ENCODE measurements around the gene MEPCE. TPM values are rescaled to one million over a fixed set of nuclear protein-coding genes. Genes with fewer than 3 reads are reported as not detected.
A peak's percentile ranks its signal among the peaks of the same experiment; 100 is the strongest.

MEPCE gene
- total RNA-seq, 2 experiments from 2014 or later: 52.6 to 57.0 TPM

DNA sequence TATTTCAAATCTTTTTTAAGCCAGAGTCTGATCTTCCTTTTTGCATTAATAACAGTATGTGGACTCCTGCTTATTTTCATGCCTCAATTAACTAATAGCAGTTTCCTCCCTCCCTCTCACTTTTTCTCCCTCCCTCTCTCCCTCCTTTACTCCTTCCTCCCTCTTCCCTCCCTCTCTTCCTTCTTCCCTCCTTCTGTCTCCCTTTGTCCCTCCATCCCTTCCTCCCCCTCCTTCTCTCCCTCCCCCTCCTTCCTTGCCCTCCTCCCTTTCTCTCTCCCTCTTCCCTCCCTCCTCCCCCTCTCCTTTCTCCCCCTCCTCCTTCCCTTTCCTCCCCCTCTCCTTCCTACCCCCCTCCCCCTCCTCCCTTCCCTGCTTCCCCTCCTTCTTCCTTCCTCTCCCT lies 3.1 kb upstream of the MEPCE start:
- ChIA-PET CTCF (no interaction called here), POLR2A (interaction anchor here (0.6 kb wide), 1 partner anchor 10 kb away, joined by 4 read pairs; the partner anchor contains the start of gene PPP1R35)
- DNase-seq (no peak), ATAC-seq (ENCODE audit: poor library complexity) (no peak)
- Mint-ChIP-seq H3K4me3 (no peak overlapping the region), H3K4me1 (ENCODE audit: low read depth) (peaks cover 22% of the 10 kb centered on the region), H3K36me3 (ENCODE audit: low read depth) (peaks cover 27% of the 10 kb centered on the region), H3K27me3 (peaks cover 11% of the 10 kb centered on the region), H3K9me3 (no peaks in the 10 kb centered on the region), H3K27ac (no peak overlapping the region)
- TF ChIP-seq CTCF (IDR thresholded peaks at IDR 0.05): no peak
- H3K27ac ChIP-seq (ENCODE audit: low read depth in 1 of 2, low read length in 2 of 2): no peak overlapping the region
- intact Hi-C loops (cut with DNase I, micrococcal nuclease): loop anchor here in 1 of 2 experiments (5.0 kb wide), 3 partner anchors 79 to 509 kb away; partner anchors contain the start of gene TRIM4
- H3K36me3 ChIP-seq (ENCODE audit: insufficient read depth, low read length): peaks cover 3% of the 10 kb centered on the region
- no peaks in the 10 kb centered on the region for H3K27me3 ChIP-seq (ENCODE audit: control insufficient read depth in 1 of 2, insufficient read depth in 2 of 2, low read length in 2 of 2)
- H3K4me3 ChIP-seq (ENCODE audit: low read length): no peak overlapping the region
- peaks cover 31% of the 10 kb centered on the region for H3K4me1 ChIP-seq (ENCODE audit: insufficient read depth, low read length)
- no peaks in the 10 kb centered on the region for H3K9me3 ChIP-seq (ENCODE audit: control insufficient read depth in 1 of 2, insufficient read depth in 1 of 2, low read length in 2 of 2)

GRCh38 chr7:100427762-100428198 lies 1.9 kb upstream of the MEPCE start:
- H3K27ac Mint-ChIP-seq: peak overlapping the region; percentile 100
- ChIA-PET POLR2A (interaction anchor here (0.7 to 3.9 kb wide), 42 partner anchors 11 to 1020 kb away, joined by 3 to 91 read pairs (median 9); partner anchors contain the start of genes AGFG2, AP4M1, BUD31 and CNPY4), CTCF (interaction anchor here (0.8 to 1.1 kb wide), 4 partner anchors 20 to 278 kb away, joined by 3 to 4 read pairs (median 3); partner anchors contain the start of gene POP7)
- peak overlapping the region; percentile 100 for H3K27ac ChIP-seq (ENCODE audit: low read depth in 1 of 2, low read length in 2 of 2)
- intact Hi-C loops (cut with DNase I, micrococcal nuclease): loop anchor here (1.0 to 5.0 kb wide), 4 partner anchors 9 to 510 kb away; partner anchors contain the start of genes PPP1R35 (in 1 of the 2) and TRIM4 (in 1 of the 2)
- H3K27me3 Mint-ChIP-seq: peaks cover 11% of the 10 kb centered on the region
- peaks cover 35% of the 10 kb centered on the region for H3K4me1 Mint-ChIP-seq (ENCODE audit: low read depth)
- H3K27me3 ChIP-seq (ENCODE audit: control insufficient read depth in 1 of 2, insufficient read depth in 2 of 2, low read length in 2 of 2): no peaks in the 10 kb centered on the region
- H3K36me3 Mint-ChIP-seq (ENCODE audit: low read depth): peaks cover 40% of the 10 kb centered on the region
- peak overlapping the region; percentile 96 for H3K4me3 ChIP-seq (ENCODE audit: low read length)
- ATAC-seq (ENCODE audit: poor library complexity): no peak
- DNase-seq: no peak
- peaks cover 12% of the 10 kb centered on the region for H3K36me3 ChIP-seq (ENCODE audit: insufficient read depth, low read length)
- peaks cover 42% of the 10 kb centered on the region for H3K4me1 ChIP-seq (ENCODE audit: insufficient read depth, low read length)
- no peak for TF ChIP-seq CTCF (IDR thresholded peaks at IDR 0.05)
- no peaks in the 10 kb centered on the region for H3K9me3 ChIP-seq (ENCODE audit: control insufficient read depth in 1 of 2, insufficient read depth in 1 of 2, low read length in 2 of 2)
- H3K9me3 Mint-ChIP-seq: no peaks in the 10 kb centered on the region
- peak overlapping the region; percentile 100 for H3K4me3 Mint-ChIP-seq

DNA sequence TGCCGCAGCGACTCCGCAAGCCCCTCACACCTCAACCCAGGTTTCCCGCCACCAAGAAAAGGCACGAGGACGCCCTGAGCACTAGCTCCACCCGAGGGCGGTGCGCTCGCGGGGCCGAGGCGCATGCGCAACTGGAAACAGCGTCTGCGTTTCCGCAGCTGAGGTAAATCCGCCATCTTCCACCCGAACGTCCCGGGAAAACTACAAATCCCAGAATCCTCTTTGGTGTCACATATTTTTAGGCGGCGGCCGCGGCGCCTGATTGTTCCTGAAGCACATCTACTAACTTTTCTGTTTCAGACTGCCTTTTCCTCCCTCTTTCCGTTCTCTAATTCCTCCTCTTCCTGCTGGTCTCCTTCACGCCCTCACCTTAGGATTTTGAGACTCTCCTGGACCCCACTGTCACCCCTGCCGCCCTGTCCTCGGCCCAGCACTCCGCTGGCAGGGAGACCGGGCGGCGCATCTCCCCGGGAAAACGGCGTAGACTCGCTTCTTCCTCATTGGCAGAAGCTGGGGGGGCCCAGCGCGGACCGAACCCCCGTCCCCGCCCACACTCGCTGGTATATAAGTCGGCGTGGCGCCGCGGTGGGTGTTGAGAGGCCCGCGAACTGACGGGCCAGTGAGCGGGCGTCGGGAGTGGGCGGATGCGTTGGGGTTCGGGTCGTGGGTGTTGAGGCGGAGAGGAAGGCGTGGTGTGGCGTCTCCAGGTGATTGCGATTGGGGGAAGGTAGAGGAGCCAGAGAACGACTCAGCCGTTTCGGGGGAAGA lies 1.2 kb upstream of the MEPCE start, which contains the start of gene ZCWPW1:
TSS of gene ZCWPW1 (minus strand) at position 505 of the 768 bp plus-strand sequence. CDS start 8,054 bp downstream, outside the sequence.
- H3K4me1 Mint-ChIP-seq (ENCODE audit: low read depth): peaks cover 40% of the 10 kb centered on the region
- POLR2A ChIA-PET: interaction anchor here (0.5 to 3.9 kb wide), 59 partner anchors 8 to 1998 kb away, joined by 3 to 91 read pairs (median 6); partner anchors contain the start of genes AGFG2, AP4M1, BUD31 and CNPY4

More for the DNA sequence above, 1.2 kb upstream of the MEPCE start, which contains the start of gene ZCWPW1:
- CTCF ChIA-PET: interaction anchor here (0.8 to 1.1 kb wide), 4 partner anchors 21 to 277 kb away, joined by 3 to 4 read pairs (median 3); partner anchors contain the start of gene POP7
- no peaks in the 10 kb centered on the region for H3K27me3 ChIP-seq (ENCODE audit: control insufficient read depth in 1 of 2, insufficient read depth in 2 of 2, low read length in 2 of 2)
- peaks cover 49% of the 10 kb centered on the region for H3K4me1 ChIP-seq (ENCODE audit: insufficient read depth, low read length)
- no peaks in the 10 kb centered on the region for H3K9me3 ChIP-seq (ENCODE audit: control insufficient read depth in 1 of 2, insufficient read depth in 1 of 2, low read length in 2 of 2)
- peak; percentile 94 to 99 (median 97) for DNase-seq
- H3K36me3 ChIP-seq (ENCODE audit: insufficient read depth, low read length): peaks cover 19% of the 10 kb centered on the region
- peak within 1 kb of the TSS; percentile 96 for H3K4me3 ChIP-seq (ENCODE audit: low read length)
- peak within 1 kb of the TSS; percentile 100 for H3K27ac Mint-ChIP-seq
- H3K9me3 Mint-ChIP-seq: no peaks in the 10 kb centered on the region
- H3K36me3 Mint-ChIP-seq (ENCODE audit: low read depth): peaks cover 46% of the 10 kb centered on the region
- intact Hi-C loops (cut with DNase I, micrococcal nuclease): loop anchor here (1.0 to 5.0 kb wide), 4 partner anchors 8 to 511 kb away; partner anchors contain the start of genes PPP1R35 (in 1 of the 2) and TRIM4 (in 1 of the 2)
- peak within 1 kb of the TSS; percentile 100 for H3K4me3 Mint-ChIP-seq
- peaks cover 11% of the 10 kb centered on the region for H3K27me3 Mint-ChIP-seq
- peak; percentile 61 for ATAC-seq (ENCODE audit: poor library complexity)
- no peak for TF ChIP-seq CTCF (IDR thresholded peaks at IDR 0.05)
- H3K27ac ChIP-seq (ENCODE audit: low read depth in 1 of 2, low read length in 2 of 2): peak within 1 kb of the TSS; percentile 100
